Suprapubic skin (tissue), 4 donors: Measurements from ENCODE around the gene STX1B.

Source experiments
- CTCF ChIP-seq, 2 donors: fragments of 200-600 bp in 1 of 2; fragments of 450-650 bp in 1 of 2; sonication (generic) in 1 of 2; IDR thresholded peaks; one replicate each; pipeline ENCODE4 v1.5.1; 2016 to 2019; ENCODE audit warnings: antibody characterized with exemption in 2 of 2, mild to moderate bottlenecking in 1 of 2, moderate library complexity in 1 of 2
- POLR2A ChIP-seq, 2 donors: fragments of 450-650 bp; IDR thresholded peaks; one replicate each; pipeline ENCODE4 v1.6.1; 2017; ENCODE audit warnings: antibody characterized with exemption in 2 of 2, mild to moderate bottlenecking in 2 of 2, moderate library complexity in 2 of 2
- POLR2AphosphoS5 ChIP-seq, 3 donors: sonication (generic); formaldehyde crosslinking; IDR thresholded peaks; one replicate each; pipeline ENCODE4 v1.6.1; 2017; ENCODE audit warnings: antibody characterized with exemption in 3 of 3

GRCh38 chr16:30998852-30999761 lies 11.3 kb downstream of the STX1B start:
- TF ChIP-seq CTCF (IDR thresholded peaks at IDR 0.05), result no peak
- no peak for TF ChIP-seq POLR2A (IDR thresholded peaks at IDR 0.05)
- TF ChIP-seq POLR2AphosphoS5 (IDR thresholded peaks at IDR 0.05), result no peak
